Activated T-helper 2 cell treated with anti-CD3 and anti-CD28 coated beads, Interferon-gamma antibody, Interleukin-2, Interleukin-4, amounts not matched to agents 10 μg/mL and 5 μg/mL and 100 μg/mL, durations not matched to agents 14 hours and 24 hours and 36 hours (primary cell): Measurements from ENCODE around the gene UBQLN1. TPM values are rescaled to one million over a fixed set of nuclear protein-coding genes. Genes with fewer than 3 reads are reported as not detected.
"Not testable (repeated sequence)": the region's sequence is repeated elsewhere in the genome, so short reads cannot be mapped to it uniquely, and the experiment has no call there.

Experiments
- DNase-seq: peaks from one replicate; pipeline ENCODE4 v3.0.0; 2021; ENCODE audit warnings: low spot score
- H3K27ac Mint-ChIP-seq: one replicate; pipeline ENCODE4 v1.8.0; 2021; ENCODE audit warnings: mixed read lengths
- H3K27me3 Mint-ChIP-seq: one replicate; pipeline ENCODE4 v1.8.0; 2021; ENCODE audit warnings: low read depth, mixed read lengths
- H3K36me3 Mint-ChIP-seq: one replicate; pipeline ENCODE4 v1.8.0; 2021; ENCODE audit warnings: low read depth, mixed read lengths
- H3K4me1 Mint-ChIP-seq: one replicate; pipeline ENCODE4 v1.8.0; 2021; ENCODE audit warnings: low read depth, mixed read lengths
- H3K4me3 Mint-ChIP-seq: one replicate; pipeline ENCODE4 v1.8.0; 2021; ENCODE audit warnings: low read depth, mild to moderate bottlenecking, moderate library complexity, mixed read lengths
- H3K9me3 Mint-ChIP-seq: one replicate; pipeline ENCODE4 v1.8.0; 2021; ENCODE audit warnings: mixed read lengths
- intact Hi-C: fragments of 100-400 bp; cut with micrococcal nuclease; formaldehyde crosslinking; loops from one replicate; pipeline ENCODE4 v1.15.1; 2023
- total RNA-seq: library from RNA; stranded (reverse); gene quantifications from 2 replicates; pipeline ENCODE4 v1.2.3, GENCODE V29; 2022

The UBQLN1 gene
- total RNA-seq: 138 and 140 TPM in 2 replicates

GRCh38 chr9:83707768-83708514, at the start of gene UBQLN1:
UBQLN1 (minus strand) TSS chr9:83707958; CDS start chr9:83707679, 279 bp downstream.
- peak within 1 kb of the TSS; percentile 96 for H3K27ac Mint-ChIP-seq
- DNase-seq: peak; percentile 90
- H3K27me3 Mint-ChIP-seq: no peaks in the 10 kb centered on the region
- H3K4me3 Mint-ChIP-seq: peak within 1 kb of the TSS; percentile 88
- H3K4me1 Mint-ChIP-seq: peaks cover 27% of the 10 kb centered on the region
- H3K9me3 Mint-ChIP-seq: no peaks in the 10 kb centered on the region
- intact Hi-C loops: loop anchor here (1.0 to 5.0 kb wide), 4 partner anchors 85 to 272 kb away; partner anchors contain the start of genes GKAP1, HNRNPK, IDNK and KIF27
- peaks cover 27% of the 10 kb centered on the region for H3K36me3 Mint-ChIP-seq

DNA sequence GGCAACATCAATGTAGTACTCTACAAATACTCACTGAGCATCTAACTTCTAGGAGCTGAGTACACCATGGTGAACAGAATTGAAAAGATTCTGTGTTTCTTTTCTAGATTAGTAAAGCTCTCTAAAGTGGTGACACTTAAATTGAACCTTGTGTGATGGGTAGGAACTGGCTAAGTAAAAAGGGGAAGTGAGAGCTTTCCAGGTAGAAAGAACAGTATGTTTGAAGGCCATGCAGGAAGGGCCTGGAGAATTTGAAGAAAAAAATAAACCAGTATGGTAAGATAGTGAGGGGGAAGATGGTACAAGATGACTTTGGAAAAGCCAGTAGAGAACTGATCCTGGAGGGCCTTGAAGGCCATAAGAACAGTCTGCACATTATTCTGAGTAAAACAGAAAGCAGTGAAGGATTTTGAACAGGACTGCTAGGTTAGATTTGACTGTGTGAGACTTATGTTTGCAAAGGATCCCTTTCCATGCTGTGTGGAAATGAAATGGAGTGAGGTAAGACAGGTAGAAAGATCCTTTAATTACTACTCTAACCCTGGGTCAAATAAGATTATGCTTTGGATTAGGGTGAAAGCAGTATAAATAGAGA, 46.7 kb upstream of the UBQLN1 start:
- no peaks in the 10 kb centered on the region for H3K9me3 Mint-ChIP-seq
- no peak overlapping the region for H3K4me3 Mint-ChIP-seq
- DNase-seq: no peak
- no peaks in the 10 kb centered on the region for H3K27me3 Mint-ChIP-seq
- intact Hi-C loops: no loop called here
- H3K4me1 Mint-ChIP-seq: peaks cover 2% of the 10 kb centered on the region
- H3K27ac Mint-ChIP-seq: no peak overlapping the region
- no peaks in the 10 kb centered on the region for H3K36me3 Mint-ChIP-seq

- no peak overlapping the region for H3K27ac Mint-ChIP-seq
Observed at GRCh38 chr9:83749706-83750105, 41.9 kb upstream of the UBQLN1 start.

GRCh38 chr9:83744206-83744605, 36.4 kb upstream of the UBQLN1 start:
- no peak for DNase-seq
- no peaks in the 10 kb centered on the region for H3K27me3 Mint-ChIP-seq
- peaks cover 4% of the 10 kb centered on the region for H3K4me1 Mint-ChIP-seq
- H3K4me3 Mint-ChIP-seq: no peak overlapping the region
- intact Hi-C loops: no loop called here
- no peaks in the 10 kb centered on the region for H3K36me3 Mint-ChIP-seq
- H3K9me3 Mint-ChIP-seq: no peaks in the 10 kb centered on the region
- H3K27ac Mint-ChIP-seq: no peak overlapping the region

More at GRCh38 chr9:83749706-83750105, 41.9 kb upstream of the UBQLN1 start:
- DNase-seq: no peak
- Mint-ChIP-seq H3K36me3 (no peaks in the 10 kb centered on the region), H3K27me3 (no peaks in the 10 kb centered on the region), H3K9me3 (no peaks in the 10 kb centered on the region), H3K4me3 (no peak overlapping the region), H3K4me1 (peaks cover 4% of the 10 kb centered on the region)
- intact Hi-C loops: no loop called here

GRCh38 chr9:83733739-83734138, 26.0 kb upstream of the UBQLN1 start:
- intact Hi-C loops: no loop called here
- no peak overlapping the region for H3K27ac Mint-ChIP-seq
- peaks cover 10% of the 10 kb centered on the region for H3K4me1 Mint-ChIP-seq
- H3K4me3 Mint-ChIP-seq: no peak overlapping the region
- no peaks in the 10 kb centered on the region for H3K36me3 Mint-ChIP-seq
- no peak for DNase-seq
- no peaks in the 10 kb centered on the region for H3K9me3 Mint-ChIP-seq
- H3K27me3 Mint-ChIP-seq: peaks cover 7% of the 10 kb centered on the region

DNA sequence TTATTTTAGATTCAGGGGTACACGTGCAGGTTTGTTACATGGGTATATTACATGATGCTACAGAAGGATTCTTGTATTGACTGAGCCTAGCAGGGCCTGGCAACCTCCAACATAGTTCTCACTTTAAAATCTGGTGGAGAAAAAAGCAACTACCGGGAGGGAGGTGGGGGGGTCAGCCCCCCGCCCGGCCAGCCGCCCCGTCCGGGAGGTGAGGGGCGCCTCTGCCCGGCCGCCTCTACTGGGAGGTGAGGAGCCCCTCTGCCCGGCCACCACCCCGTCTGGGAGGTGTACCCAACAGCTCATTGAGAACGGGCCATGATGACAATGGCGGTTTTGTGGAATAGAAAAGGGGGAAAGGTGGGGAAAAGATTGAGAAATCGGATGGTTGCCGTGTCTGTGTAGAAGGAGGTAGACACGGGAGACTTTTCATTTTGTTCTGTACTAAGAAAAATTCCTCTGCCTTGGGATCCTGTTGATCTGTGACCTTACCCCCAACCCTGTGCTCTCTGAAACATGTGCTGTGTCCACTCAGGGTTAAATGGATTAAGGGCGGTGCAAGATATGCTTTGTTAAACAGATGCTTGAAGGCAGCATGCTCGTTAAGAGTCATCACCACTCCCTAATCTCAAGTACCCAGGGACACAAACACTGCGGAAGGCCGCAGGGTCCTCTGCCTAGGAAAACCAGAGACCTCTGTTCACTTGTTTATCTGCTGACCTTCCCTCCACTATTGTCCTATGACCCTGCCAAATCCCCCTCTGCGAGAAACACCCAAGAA, 21.0 kb upstream of the UBQLN1 start:
- H3K36me3 Mint-ChIP-seq, H3K27ac Mint-ChIP-seq, H3K27me3 Mint-ChIP-seq, H3K4me3 Mint-ChIP-seq, H3K9me3 Mint-ChIP-seq, H3K4me1 Mint-ChIP-seq, DNase-seq, intact Hi-C loops: not testable (repeated sequence)

DNA sequence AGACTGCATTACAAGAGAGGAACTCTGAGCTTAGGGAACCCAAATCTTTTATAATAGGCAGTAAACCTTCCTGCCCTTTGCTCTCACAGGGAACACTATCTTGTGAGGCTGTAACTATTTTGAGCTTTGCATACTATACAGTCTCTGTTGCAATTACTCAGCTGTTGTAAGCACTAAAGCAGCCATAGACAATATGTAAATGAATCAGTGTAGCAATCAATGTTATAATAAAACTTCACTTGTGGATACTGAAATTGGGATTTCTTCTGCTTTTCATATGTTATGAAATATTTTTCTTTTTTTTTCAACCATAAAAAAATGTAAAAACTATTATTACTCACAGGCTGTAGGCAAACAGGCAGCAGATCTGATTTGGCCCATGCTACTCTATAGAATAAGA, 16.7 kb upstream of the UBQLN1 start:
- Mint-ChIP-seq H3K4me3 (no peak overlapping the region), H3K9me3 (no peaks in the 10 kb centered on the region), H3K27ac (no peak overlapping the region), H3K36me3 (no peaks in the 10 kb centered on the region), H3K4me1 (no peaks in the 10 kb centered on the region), H3K27me3 (no peaks in the 10 kb centered on the region)
- intact Hi-C loops: no loop called here
- DNase-seq: no peak

GRCh38 chr9:83722726-83723495, 15.2 kb upstream of the UBQLN1 start:
- Mint-ChIP-seq H3K36me3 (no peaks in the 10 kb centered on the region), H3K27me3 (no peaks in the 10 kb centered on the region), H3K27ac (no peak overlapping the region), H3K4me3 (no peak overlapping the region), H3K9me3 (no peaks in the 10 kb centered on the region), H3K4me1 (no peaks in the 10 kb centered on the region)
- intact Hi-C loops: no loop called here
- DNase-seq: no peak

- Mint-ChIP-seq H3K27ac (no peak overlapping the region), H3K4me1 (no peaks in the 10 kb centered on the region), H3K4me3 (no peak overlapping the region), H3K36me3 (no peaks in the 10 kb centered on the region), H3K27me3 (no peaks in the 10 kb centered on the region), H3K9me3 (no peaks in the 10 kb centered on the region)
- DNase-seq: no peak
- intact Hi-C loops: no loop called here
Observed at GRCh38 chr9:83721509-83721908, 13.8 kb upstream of the UBQLN1 start.

DNA sequence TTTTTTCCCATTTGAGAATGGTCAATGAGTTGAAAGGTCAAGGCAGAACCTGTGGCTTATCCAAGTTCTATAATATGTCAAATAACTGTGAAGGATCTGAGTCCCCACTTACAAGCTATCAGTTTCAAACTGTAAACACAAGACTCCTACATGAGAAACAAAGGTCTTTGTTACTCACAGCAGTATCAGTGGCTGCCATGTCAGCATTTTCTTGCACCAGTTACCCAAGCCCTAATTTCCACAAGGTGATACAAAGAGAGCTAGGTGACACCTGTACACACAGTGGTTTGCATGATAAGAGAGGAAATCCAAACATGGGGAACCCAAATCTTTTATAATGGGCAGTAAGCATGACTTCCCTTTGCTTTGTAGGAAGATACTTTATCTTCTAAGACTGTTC, 8.0 kb upstream of the UBQLN1 start:
- intact Hi-C loops: no loop called here
- no peak for DNase-seq
- H3K27ac Mint-ChIP-seq: no peak overlapping the region
- no peaks in the 10 kb centered on the region for H3K4me1 Mint-ChIP-seq
- H3K27me3 Mint-ChIP-seq: no peaks in the 10 kb centered on the region
- no peak overlapping the region for H3K4me3 Mint-ChIP-seq
- H3K9me3 Mint-ChIP-seq: no peaks in the 10 kb centered on the region
- H3K36me3 Mint-ChIP-seq: no peaks in the 10 kb centered on the region

GRCh38 chr9:83715221-83715620, 7.5 kb upstream of the UBQLN1 start:
- Mint-ChIP-seq H3K36me3 (no peaks in the 10 kb centered on the region), H3K27ac (no peak overlapping the region), H3K27me3 (no peaks in the 10 kb centered on the region), H3K9me3 (no peaks in the 10 kb centered on the region), H3K4me1 (no peaks in the 10 kb centered on the region), H3K4me3 (no peak overlapping the region)
- intact Hi-C loops: no loop called here
- DNase-seq: no peak

DNA sequence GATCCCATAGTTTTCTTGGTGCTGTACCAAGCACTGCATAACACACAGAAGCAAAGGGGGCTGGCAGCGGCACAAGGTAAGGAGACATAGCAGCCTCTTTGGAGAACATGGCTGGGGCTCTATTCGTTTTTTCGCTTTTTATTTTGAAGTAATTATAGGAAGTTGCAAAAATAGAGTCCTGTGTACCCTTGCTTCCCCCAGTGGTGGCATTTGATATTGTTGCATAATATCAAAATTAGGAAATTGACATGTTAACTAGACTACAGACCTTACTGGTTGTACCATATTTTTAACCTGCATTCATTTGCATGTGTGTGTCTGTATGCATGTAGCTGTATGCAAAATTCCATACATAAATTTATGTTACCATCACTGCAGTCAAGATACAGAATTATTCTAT, 6.6 kb upstream of the UBQLN1 start:
- Mint-ChIP-seq H3K9me3 (no peaks in the 10 kb centered on the region), H3K4me1 (no peaks in the 10 kb centered on the region), H3K27me3 (no peaks in the 10 kb centered on the region), H3K4me3 (no peak overlapping the region), H3K36me3 (no peaks in the 10 kb centered on the region), H3K27ac (no peak overlapping the region)
- intact Hi-C loops: no loop called here
- DNase-seq: no peak
